OCI-LY3 (cell line): ENCODE results near the gene RAD51B.

Experiments used
- H2AFZ ChIP-seq: fragments of 200-600, 300-600 bp; shearing (Covaris generic); 2 replicates; pipeline ENCODE4 v1.6.0; 2014; ENCODE audit warnings: antibody characterized with exemption, low read depth, low read length
- H3K27ac ChIP-seq: fragments of 200-600, 300-600 bp; sonication (generic); 2 replicates; pipeline ENCODE4 v1.5.1; 2014; ENCODE audit warnings: mild to moderate bottlenecking, low read length, moderate library complexity, mixed read lengths
- H3K27me3 ChIP-seq: fragments of 200-600, 300-600 bp; sonication (generic); 2 replicates; pipeline ENCODE4 v1.6.1; 2014; ENCODE audit warnings: low read depth, low read length, mixed read lengths
- H3K36me3 ChIP-seq: fragments of 200-600, 300-600 bp; sonication (generic); replicated peaks from 2 replicates; pipeline ENCODE3; 2014; ENCODE audit warnings: low read depth, low read length, mixed read lengths
- H3K4me1 ChIP-seq: fragments of 300-600, 200-600 bp; sonication (generic); 2 replicates; pipeline ENCODE4 v1.6.1; 2014; ENCODE audit warnings: low read length, mixed read lengths
- H3K4me2 ChIP-seq: fragments of 200-600, 300-600 bp; sonication (generic); 2 replicates; pipeline ENCODE4 v1.6.1; 2014; ENCODE audit warnings: low read length, mixed read lengths
- H3K4me3 ChIP-seq: fragments of 300-600, 200-600 bp; sonication (generic); 2 replicates; pipeline ENCODE4 v1.5.1; 2014; ENCODE audit warnings: antibody characterized with exemption, mild to moderate bottlenecking, low read length, moderate library complexity
- H3K79me2 ChIP-seq: fragments of 300-600, 200-600 bp; shearing (Covaris generic); 2 replicates; pipeline ENCODE4 v1.6.1; 2014; ENCODE audit warnings: mild to moderate bottlenecking, low read length, mixed read lengths
- H3K9ac ChIP-seq: fragments of 300-600, 200-600 bp; shearing (Covaris generic); 2 replicates; pipeline ENCODE4 v1.6.0; 2014; ENCODE audit warnings: mild to moderate bottlenecking, low read length, moderate library complexity
- H3K9me3 ChIP-seq: fragments of 200-600, 300-600 bp; shearing (Covaris generic); 2 replicates; pipeline ENCODE4 v1.6.1; 2014; ENCODE audit warnings: low read length, mixed read lengths; ENCODE audit not compliant: insufficient read depth
- H4K20me1 ChIP-seq: fragments of 200-600, 300-600 bp; sonication (generic); 2 replicates; pipeline ENCODE4 v1.6.1; 2016; ENCODE audit warnings: low read length, mixed read lengths; ENCODE audit not compliant: insufficient read depth
- CTCF ChIP-seq: fragments of 200-600, 300-600 bp; sonication (generic); IDR thresholded peaks from 2 replicates; pipeline ENCODE4 v1.5.1; 2014; ENCODE audit warnings: antibody characterized with exemption, low read length, low read depth
- EZH2phosphoT487 ChIP-seq: fragments of 200-600 bp; shearing (Covaris generic); IDR thresholded peaks from 2 replicates; pipeline ENCODE4 v1.6.1; 2018; ENCODE audit warnings: antibody characterized with exemption, mixed run types, low read depth

RAD51B gene

GRCh38 chr14:68741477-68741791 is 921.9 kb downstream of the RAD51B start:
- Histone ChIP-seq H4K20me1 (no peaks in the 10 kb centered on the region), H3K36me3 (peaks cover 26% of the 10 kb centered on the region), H3K4me3 (peak overlapping the region; percentile 32; the same call in 1 of the 2 replicates), H3K9ac (peak overlapping the region; percentile 18; the same call in 1 of the 2 replicates), H2AFZ (no peak overlapping the region), H3K79me2 (no peaks in the 10 kb centered on the region), H3K4me2 (peak overlapping the region; percentile 38), H3K27me3 (peaks cover 27% of the 10 kb centered on the region), H3K9me3 (peaks cover 11% of the 10 kb centered on the region), H3K27ac (peak overlapping the region; percentile 82), H3K4me1 (peaks cover 38% of the 10 kb centered on the region)
- TF ChIP-seq CTCF: no peak
- no peak for TF ChIP-seq EZH2phosphoT487

GRCh38 chr14:68741839-68742470 is 922.4 kb downstream of the RAD51B start:
- Histone ChIP-seq H4K20me1 (no peaks in the 10 kb centered on the region), H3K4me3 (peak overlapping the region; percentile 17; the same call in 1 of the 2 replicates), H3K27ac (peak overlapping the region; percentile 82), H3K9ac (peak overlapping the region; percentile 44; the same call in 1 of the 2 replicates), H3K9me3 (peaks cover 11% of the 10 kb centered on the region), H3K79me2 (no peaks in the 10 kb centered on the region), H3K4me1 (peaks cover 37% of the 10 kb centered on the region), H3K36me3 (peaks cover 26% of the 10 kb centered on the region), H2AFZ (no peak overlapping the region), H3K4me2 (peak overlapping the region; percentile 49), H3K27me3 (peaks cover 27% of the 10 kb centered on the region)
- TF ChIP-seq CTCF: no peak
- TF ChIP-seq EZH2phosphoT487: peak; percentile 96

- Histone ChIP-seq H3K9me3 (peaks cover 11% of the 10 kb centered on the region), H3K27ac (no peak overlapping the region), H3K27me3 (peaks cover 33% of the 10 kb centered on the region), H3K79me2 (no peaks in the 10 kb centered on the region), H3K4me3 (no peak overlapping the region), H4K20me1 (no peaks in the 10 kb centered on the region), H3K4me2 (no peak overlapping the region), H3K9ac (no peak overlapping the region), H3K36me3 (peaks cover 23% of the 10 kb centered on the region), H3K4me1 (peaks cover 30% of the 10 kb centered on the region), H2AFZ (no peak overlapping the region)
- TF ChIP-seq CTCF (no peak), EZH2phosphoT487 (no peak)
Measured at GRCh38 chr14:68744613-68745012, 925.0 kb downstream of the RAD51B start.

- TF ChIP-seq CTCF: no peak
- no peak for TF ChIP-seq EZH2phosphoT487
- Histone ChIP-seq H3K79me2 (no peaks in the 10 kb centered on the region), H3K4me3 (no peak overlapping the region), H3K4me1 (peaks cover 12% of the 10 kb centered on the region), H3K4me2 (no peak overlapping the region), H3K36me3 (peaks cover 10% of the 10 kb centered on the region), H3K9me3 (no peaks in the 10 kb centered on the region), H4K20me1 (no peaks in the 10 kb centered on the region), H3K9ac (no peak overlapping the region), H2AFZ (no peak overlapping the region), H3K27ac (no peak overlapping the region), H3K27me3 (peaks cover 31% of the 10 kb centered on the region)
Measured at GRCh38 chr14:68747393-68747792, 927.8 kb downstream of the RAD51B start.
